Measurements from ENCODE around the gene PDCD4.

DNA sequence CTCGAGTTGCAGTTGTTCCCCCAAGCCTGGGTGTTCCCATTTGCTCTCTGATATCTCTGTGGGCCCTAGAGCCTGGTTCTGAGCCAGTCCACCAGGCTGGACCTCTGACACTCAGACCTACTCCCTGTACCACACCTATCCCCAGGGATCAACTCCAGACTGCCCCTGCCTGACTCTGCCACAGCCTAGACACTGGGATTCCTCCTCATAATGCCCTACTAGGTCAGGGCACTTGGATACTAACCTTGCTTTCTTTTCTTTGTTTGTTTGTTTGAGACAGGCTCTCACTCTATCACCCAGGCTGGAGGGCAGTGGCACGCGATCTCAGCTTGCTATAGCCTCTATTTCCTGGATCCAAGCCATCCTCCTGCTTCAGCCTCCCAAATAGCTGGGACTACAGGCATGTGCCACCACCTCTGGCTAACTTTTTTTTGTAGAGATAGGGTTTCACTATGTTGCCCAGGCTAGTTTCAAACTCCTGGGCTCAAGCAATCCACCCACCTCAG, 30.8 kb upstream of the PDCD4 start:
- no peak for TF ChIP-seq FOXM1 (CRISPR knock-in tag; IDR thresholded peaks at IDR 0.05)
- TF ChIP-seq NKX3-1 (CRISPR knock-in tag; IDR thresholded peaks at IDR 0.05), result no peak
- TF ChIP-seq, protein P1, sequence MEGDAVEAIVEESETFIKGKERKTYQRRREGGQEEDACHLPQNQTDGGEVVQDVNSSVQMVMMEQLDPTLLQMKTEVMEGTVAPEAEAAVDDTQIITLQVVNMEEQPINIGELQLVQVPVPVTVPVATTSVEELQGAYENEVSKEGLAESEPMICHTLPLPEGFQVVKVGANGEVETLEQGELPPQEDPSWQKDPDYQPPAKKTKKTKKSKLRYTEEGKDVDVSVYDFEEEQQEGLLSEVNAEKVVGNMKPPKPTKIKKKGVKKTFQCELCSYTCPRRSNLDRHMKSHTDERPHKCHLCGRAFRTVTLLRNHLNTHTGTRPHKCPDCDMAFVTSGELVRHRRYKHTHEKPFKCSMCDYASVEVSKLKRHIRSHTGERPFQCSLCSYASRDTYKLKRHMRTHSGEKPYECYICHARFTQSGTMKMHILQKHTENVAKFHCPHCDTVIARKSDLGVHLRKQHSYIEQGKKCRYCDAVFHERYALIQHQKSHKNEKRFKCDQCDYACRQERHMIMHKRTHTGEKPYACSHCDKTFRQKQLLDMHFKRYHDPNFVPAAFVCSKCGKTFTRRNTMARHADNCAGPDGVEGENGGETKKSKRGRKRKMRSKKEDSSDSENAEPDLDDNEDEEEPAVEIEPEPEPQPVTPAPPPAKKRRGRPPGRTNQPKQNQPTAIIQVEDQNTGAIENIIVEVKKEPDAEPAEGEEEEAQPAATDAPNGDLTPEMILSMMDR (CRISPR knock-in tag; IDR thresholded peaks at IDR 0.05), result no peak
